Measurements from ENCODE around the gene IQCM.

GRCh38 chr4:149676076-149676475 is 139.6 kb downstream of the IQCM start:
- TF ChIP-seq, protein P1, sequence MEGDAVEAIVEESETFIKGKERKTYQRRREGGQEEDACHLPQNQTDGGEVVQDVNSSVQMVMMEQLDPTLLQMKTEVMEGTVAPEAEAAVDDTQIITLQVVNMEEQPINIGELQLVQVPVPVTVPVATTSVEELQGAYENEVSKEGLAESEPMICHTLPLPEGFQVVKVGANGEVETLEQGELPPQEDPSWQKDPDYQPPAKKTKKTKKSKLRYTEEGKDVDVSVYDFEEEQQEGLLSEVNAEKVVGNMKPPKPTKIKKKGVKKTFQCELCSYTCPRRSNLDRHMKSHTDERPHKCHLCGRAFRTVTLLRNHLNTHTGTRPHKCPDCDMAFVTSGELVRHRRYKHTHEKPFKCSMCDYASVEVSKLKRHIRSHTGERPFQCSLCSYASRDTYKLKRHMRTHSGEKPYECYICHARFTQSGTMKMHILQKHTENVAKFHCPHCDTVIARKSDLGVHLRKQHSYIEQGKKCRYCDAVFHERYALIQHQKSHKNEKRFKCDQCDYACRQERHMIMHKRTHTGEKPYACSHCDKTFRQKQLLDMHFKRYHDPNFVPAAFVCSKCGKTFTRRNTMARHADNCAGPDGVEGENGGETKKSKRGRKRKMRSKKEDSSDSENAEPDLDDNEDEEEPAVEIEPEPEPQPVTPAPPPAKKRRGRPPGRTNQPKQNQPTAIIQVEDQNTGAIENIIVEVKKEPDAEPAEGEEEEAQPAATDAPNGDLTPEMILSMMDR (IDR thresholded peaks at IDR 0.05): no peak
- no peak for TF ChIP-seq POLR2A (IDR thresholded peaks at IDR 0.05)
